Activated naive CD4-positive, alpha-beta T cell (primary cell): Measurements from ENCODE around the gene SNW1.
"Not testable (repeated sequence)": the region's sequence is repeated elsewhere in the genome, so short reads cannot be mapped to it uniquely, and the experiment has no call there.

ENCODE experiments used
- DNase-seq, 4 experiments: peaks; one replicate each; lab custom pipeline; 2025; lab: John Stamatoyannopoulos, UW

The SNW1 gene

GRCh38 chr14:77760381-77761204, at the start of gene SNW1:
Gene SNW1 (minus strand): TSS chr14:77761156. CDS start chr14:77761127, 29 bp downstream.
- DNase-seq = peak; percentile 60 to 83 (median 74)

DNA sequence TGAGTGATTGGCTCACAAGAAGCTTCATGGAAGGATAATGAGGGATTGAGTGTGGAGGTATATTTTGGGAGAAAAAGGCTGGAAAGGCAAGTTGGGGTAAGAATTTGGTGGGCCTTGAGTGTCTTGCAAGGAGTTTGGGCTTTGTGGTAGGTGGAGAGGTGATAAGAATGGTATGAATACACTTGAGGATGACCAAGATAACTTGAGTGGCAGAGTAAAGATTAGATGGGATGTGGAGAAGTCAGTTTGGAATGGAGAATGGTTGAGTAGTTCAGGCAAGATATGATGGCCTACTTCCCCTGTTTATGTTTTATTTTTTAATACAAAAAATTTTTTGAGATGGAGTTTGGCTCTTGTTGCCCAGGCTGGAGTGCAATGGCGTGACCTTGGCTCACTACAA, 48.1 kb upstream of the SNW1 start:
- no peak for DNase-seq

DNA sequence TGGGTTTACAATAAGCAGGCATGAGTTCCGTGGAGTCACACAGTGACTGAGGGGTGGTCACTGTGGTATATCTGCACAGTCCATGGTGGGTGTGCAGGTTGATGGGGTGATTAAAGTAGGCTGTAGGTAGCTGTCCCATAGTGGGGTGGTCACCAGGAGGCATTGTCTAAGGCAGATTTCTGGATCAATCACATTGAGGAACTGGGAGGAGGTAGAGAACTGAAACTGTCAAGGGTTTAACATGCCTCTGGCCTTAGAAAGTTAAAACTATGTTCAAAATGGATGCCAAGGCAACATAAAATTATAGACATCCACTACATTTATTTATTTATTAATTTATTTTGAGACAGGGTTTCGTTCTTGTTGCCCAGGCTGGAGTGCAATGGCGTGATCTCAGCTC, 47.3 kb upstream of the SNW1 start:
- no peak for DNase-seq

GRCh38 chr14:77805706-77806105, 44.8 kb upstream of the SNW1 start:
- DNase-seq = no peak

- DNase-seq = no peak
Observed at GRCh38 chr14:77804592-77804991, 43.6 kb upstream of the SNW1 start.

DNA sequence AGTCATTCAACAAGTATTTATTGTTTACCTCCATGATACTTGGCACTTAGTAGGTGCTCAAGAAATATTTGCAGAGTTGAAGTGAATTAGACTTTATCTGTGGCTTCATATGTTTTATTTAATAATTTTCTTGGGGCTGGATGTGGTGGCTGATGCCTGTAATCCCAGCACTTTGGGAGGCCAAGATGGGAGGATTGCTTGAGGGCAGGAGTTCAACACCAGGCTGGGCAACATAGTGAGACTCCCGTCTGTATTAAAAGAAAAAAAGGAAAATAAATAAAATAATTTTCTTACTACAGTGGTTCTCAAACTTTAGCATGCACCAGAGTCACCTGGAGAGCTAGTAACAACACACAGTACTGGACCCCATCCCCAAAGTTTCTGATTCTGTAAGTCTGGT, 39.9 kb upstream of the SNW1 start:
- no peak for DNase-seq

DNA sequence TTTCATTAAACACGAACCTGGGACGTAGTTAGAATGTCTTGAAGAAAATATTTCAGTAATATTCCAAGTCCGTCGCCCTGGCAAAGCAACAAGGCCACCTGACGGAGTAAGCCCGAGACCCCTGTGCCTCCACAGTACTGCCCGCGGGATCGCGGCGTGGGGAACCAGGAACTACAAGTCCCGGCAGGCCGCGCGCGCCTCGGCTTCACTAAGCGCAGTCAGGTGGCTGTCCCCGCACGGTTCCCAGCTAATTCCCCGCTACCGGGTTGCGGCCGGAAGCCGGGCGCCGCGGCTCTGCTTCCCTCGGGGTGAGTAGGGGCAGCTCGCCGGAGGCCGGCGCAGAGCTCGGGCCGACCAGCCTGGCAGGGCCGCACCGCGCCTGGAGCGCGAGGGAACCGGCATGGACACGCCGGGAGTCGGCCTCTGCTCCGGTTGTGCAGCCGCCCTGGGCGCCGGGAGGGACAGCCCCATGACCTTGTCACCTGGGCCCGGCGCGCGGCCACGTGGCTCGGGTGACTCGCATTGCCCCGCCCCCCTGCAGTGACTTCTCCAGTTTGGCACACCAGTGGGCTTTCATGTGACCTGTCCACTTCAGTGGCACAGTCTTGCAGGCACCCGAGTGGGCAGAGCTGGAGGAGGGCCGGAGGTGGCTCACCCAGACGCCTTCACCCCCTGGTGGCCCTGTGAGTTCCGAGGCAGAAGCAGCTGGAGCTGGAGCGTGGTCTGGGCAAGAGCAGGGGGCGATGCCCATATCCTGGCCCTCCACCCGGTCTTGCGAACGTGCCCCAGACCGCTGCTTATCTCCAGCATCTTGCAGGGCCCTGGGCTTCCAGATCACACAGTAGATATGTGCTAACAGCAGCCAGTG, 39.1 kb upstream of the SNW1 start, which contains the start of gene ADCK1:
TSS of gene ADCK1 (plus strand) at position 247 of the 868 bp plus-strand sequence. CDS start 18,870 bp downstream, outside the sequence.
- DNase-seq = peak; percentile 67 to 75 (median 73)

GRCh38 chr14:77799456-77799855, 38.5 kb upstream of the SNW1 start:
- DNase-seq = not testable (repeated sequence)

DNA sequence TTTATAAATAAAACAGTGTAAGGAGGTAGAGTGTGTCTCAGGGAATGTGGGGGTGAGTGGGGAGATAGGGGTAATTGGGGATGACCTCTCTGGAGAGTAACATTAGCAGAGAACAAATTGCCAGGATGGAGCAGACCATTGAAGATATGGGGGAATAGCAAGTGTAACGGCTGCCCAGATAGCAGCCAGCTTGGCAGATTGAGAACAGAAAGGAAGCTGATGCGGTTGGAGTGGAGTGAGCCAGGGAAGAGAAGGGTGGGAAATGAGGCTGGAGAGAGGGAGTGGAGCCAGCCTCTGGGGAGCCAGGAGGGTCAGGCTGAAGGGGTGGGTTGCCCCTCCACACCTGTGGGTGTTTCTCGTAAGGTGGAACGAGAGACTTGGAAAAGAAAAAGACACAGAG, 33.4 kb upstream of the SNW1 start:
- DNase-seq = no peak

GRCh38 chr14:77793255-77793654, 32.3 kb upstream of the SNW1 start:
- not testable (repeated sequence) for DNase-seq

GRCh38 chr14:77791225-77791600, 30.3 kb upstream of the SNW1 start:
- DNase-seq = no peak

GRCh38 chr14:77790566-77791224, 29.7 kb upstream of the SNW1 start:
- no peak for DNase-seq

DNA sequence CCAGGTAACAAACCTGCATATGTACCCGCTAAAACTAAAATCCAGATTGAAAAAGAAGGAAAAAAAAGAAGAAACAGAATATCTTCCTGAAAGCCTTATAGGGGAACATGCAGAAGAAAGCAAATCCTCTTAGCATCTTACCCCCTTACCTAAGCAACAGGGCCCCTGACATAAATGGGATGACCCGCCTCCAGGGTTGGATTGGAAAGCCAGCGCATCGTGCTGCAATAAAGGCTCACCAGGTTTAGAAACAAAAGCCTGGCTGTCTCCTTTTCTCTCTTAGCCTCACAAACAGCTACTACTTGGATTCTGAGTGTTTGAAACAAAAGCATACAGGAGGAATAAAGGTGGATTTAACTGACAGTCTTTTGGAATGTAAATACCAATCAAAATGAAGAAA, 25.2 kb upstream of the SNW1 start:
- DNase-seq = no peak

DNA sequence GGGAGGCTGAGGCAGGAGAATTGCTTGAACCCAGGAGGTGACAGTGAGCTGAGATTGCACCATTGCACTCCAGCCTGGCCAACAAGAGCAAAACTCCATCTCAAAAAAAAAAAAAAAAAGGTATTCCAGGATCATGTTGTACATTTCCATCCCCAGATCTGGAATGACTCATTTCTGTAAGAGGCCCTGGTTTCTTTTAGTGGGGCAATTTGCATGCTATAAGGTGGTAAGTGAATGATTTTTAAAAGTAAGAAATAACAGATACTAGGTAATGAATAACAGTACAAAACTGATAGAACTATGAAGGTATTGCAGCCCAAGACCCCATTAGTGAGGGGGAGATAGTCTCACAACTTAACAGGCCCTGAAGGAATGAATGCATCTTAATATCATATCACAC, 21.2 kb upstream of the SNW1 start:
- no peak for DNase-seq

DNA sequence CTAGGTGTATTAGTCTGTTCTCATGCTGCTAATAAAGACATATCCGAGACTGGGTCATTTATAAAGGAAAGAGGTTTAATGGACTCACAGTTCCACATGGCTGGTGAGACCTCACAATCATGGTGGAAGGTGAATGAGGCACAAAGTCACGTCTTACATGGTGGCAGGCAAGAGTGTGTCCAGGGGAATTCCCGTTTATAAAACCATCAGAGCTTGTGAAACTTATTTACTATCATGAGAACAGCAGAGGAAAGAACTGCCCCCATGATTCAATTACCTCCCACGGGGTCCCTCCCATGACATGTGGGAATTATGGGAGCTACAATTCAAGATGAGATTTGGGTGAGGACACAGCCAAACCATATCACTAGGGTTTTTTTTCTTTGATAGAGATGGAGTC, 13.0 kb upstream of the SNW1 start:
- not testable (repeated sequence) for DNase-seq

- not testable (repeated sequence) for DNase-seq
Observed at GRCh38 chr14:77768442-77769069, 7.6 kb upstream of the SNW1 start.

DNA sequence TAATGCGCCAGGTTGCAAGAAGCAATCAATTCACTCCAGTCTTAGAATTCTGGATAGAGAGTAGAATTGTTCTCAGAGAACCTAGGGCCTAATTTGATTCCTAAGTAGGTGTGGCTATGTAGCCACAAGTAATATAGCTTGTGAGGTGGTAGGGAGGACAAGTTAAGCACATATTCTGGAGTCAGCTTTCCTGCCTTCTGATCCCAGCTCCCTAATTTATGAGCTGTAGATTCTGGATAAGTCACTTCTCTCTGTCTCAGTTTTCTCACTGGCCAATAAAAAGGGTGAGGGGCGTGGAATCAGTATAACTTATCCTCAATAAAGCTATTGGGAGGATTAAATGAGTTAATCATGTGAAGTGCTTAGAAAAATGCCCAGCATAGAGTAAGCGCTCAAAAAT, 3.0 kb upstream of the SNW1 start:
- DNase-seq = no peak

DNA sequence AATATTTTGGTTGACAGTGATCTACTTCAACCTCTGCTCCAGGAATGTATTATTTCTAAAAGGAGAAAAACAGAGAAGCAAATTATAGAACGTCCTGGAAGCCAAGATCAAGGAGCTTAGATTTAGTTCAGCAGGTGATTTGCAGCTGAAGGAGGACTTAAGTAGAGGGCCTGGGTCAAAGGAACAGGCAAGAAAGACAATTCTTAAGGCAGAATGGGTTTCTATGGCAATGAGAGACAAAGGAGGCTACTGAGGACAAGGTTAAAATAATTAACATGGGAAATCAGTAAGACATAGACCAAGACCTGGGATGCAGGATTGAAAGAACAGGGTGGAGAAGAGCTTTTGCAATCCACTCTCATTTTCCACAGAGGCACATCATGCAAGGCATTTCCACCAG, 2.4 kb upstream of the SNW1 start:
- DNase-seq = no peak

- DNase-seq = no peak
Observed at GRCh38 chr14:77761205-77761931, 412 bp upstream of the SNW1 start.

DNA sequence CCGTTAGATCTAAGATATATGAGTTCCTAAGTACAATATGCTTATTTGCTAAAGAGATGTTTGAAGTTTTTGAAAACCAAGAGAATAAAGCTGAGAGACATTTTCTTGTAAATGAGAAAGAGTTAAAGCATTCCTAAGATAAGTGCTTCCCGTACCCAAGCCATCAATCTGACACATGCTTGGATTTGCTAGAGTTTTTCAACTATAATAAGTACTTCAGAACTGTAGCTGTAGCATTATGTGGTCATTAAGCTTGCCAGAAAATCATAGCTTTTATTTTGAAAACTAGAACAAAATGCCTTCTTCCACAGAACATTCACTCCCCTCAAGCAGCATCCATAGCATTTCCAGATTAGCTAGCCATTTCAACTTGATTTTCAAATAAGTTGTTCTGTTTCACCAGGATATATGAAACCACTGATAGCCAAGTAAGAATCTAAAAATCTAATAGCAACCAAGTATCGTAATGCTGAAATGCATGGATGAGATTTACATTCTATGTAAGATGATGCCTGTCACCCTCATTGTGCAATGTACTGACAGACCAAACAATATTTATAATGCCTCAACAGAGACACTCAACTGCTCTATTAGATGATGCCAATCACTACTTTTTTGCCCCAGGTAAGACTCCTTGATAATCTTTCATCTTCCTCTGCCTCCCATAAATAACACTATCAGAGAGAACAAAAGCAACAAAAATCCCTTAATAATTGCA, 8.0 kb downstream of the SNW1 start:
- no peak for DNase-seq

GRCh38 chr14:77752266-77752665, 8.7 kb downstream of the SNW1 start:
- DNase-seq = no peak
